Measurements from ENCODE around the gene HINT3.
"Not testable (repeated sequence)": the region's sequence is repeated elsewhere in the genome, so short reads cannot be mapped to it uniquely, and the experiment has no call there.

Gene HINT3

GRCh38 chr6:125926711-125927110 lies 29.9 kb upstream of the HINT3 start:
- no peak overlapping the region for H3K27ac Mint-ChIP-seq
- no peak overlapping the region for H3K4me3 Mint-ChIP-seq

GRCh38 chr6:125927761-125928160 lies 28.8 kb upstream of the HINT3 start:
- Mint-ChIP-seq H3K27me3 (ENCODE audit: low read depth) (no peaks in the 10 kb centered on the region), H3K9me3 (peaks cover 6% of the 10 kb centered on the region), H3K4me3 (no peak overlapping the region), H3K36me3 (ENCODE audit: low read depth) (peaks cover 52% of the 10 kb centered on the region), H3K27ac (no peak overlapping the region), H3K4me1 (ENCODE audit: low read depth) (peaks cover 41% of the 10 kb centered on the region)

More at GRCh38 chr6:125926711-125927110, 29.9 kb upstream of the HINT3 start:
- peaks cover 56% of the 10 kb centered on the region for H3K36me3 Mint-ChIP-seq (ENCODE audit: low read depth)
- peaks cover 4% of the 10 kb centered on the region for H3K9me3 Mint-ChIP-seq
- peaks cover 40% of the 10 kb centered on the region for H3K4me1 Mint-ChIP-seq (ENCODE audit: low read depth)
- no peaks in the 10 kb centered on the region for H3K27me3 Mint-ChIP-seq (ENCODE audit: low read depth)

DNA sequence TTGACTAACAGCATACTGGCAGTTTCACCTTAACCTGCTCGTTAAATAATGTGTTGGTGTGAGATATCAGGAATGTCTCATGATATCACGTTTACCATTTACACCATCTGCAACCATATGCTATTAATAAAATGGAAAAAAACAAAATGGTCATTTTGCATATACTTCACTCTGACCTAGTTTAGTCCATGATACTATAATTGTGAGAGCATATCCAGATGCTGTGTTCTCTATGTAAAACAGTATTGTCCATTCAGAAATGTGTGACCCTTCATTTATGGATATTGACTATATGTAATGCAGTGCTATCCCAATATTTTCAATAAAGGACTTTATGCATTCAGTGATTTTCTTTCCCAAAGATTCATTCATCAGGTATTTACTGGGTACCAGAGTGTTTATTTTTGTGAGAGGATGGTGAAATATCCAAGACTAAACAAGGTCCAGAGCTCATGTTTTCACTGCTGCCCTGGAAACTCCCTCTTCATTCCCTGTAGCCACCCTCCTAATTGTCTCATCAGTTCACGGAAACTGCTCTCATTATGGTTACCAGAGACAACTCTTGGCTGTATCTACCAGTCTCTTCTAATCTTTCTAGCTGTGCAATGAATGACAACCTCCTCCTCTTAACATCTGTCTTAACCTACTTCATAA lies 25.7 kb upstream of the HINT3 start:
- H3K4me3 Mint-ChIP-seq: no peak overlapping the region
- H3K27ac Mint-ChIP-seq: peak overlapping the region; percentile 33
- peaks cover 18% of the 10 kb centered on the region for H3K4me1 Mint-ChIP-seq (ENCODE audit: low read depth)
- peaks cover 37% of the 10 kb centered on the region for H3K36me3 Mint-ChIP-seq (ENCODE audit: low read depth)
- peaks cover 11% of the 10 kb centered on the region for H3K9me3 Mint-ChIP-seq
- H3K27me3 Mint-ChIP-seq (ENCODE audit: low read depth): no peaks in the 10 kb centered on the region

DNA sequence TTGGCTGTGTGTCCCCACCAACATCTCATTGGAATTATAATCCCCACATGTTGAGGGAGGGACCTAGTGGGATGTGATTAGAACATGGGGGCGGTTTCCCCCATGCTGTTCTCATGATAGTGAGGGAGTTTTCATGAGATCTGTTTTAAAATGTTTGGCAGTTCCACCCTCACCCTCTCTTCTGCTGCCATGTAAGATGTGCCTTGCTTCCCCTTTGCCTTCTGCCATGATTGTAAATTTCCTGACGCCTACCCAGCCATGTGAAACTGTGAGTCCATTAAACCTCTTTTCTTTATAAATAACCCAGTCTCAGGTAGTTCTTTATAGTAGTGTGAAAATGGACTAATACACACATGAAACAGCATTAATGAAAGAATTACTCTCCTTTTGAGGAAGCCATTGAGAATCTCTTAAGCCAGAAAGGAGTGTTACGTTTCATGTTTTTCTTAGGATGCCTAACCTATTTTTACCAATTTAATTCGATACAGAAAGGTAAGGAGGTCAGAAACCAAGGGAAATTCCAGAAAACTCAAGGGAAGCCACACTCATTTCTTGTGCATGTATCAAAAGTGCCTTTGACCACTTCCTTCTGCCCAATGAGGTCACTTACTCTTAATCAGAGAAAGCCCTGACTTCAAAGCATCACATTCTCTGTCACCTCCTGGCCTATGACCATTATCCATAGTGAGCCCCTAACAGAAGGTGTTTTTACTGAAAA lies 24.7 kb upstream of the HINT3 start:
- Mint-ChIP-seq H3K4me1 (ENCODE audit: low read depth) (peaks cover 15% of the 10 kb centered on the region), H3K36me3 (ENCODE audit: low read depth) (peaks cover 32% of the 10 kb centered on the region), H3K4me3 (no peak overlapping the region), H3K9me3 (peaks cover 11% of the 10 kb centered on the region), H3K27me3 (ENCODE audit: low read depth) (no peaks in the 10 kb centered on the region), H3K27ac (peak overlapping the region; percentile 65)

GRCh38 chr6:125932451-125932795 lies 24.1 kb upstream of the HINT3 start:
- Mint-ChIP-seq H3K27ac (no peak overlapping the region), H3K4me3 (no peak overlapping the region), H3K4me1 (ENCODE audit: low read depth) (peaks cover 15% of the 10 kb centered on the region), H3K36me3 (ENCODE audit: low read depth) (peaks cover 31% of the 10 kb centered on the region), H3K27me3 (ENCODE audit: low read depth) (no peaks in the 10 kb centered on the region), H3K9me3 (peaks cover 11% of the 10 kb centered on the region)

GRCh38 chr6:125935520-125935919 lies 21.1 kb upstream of the HINT3 start:
- not testable (repeated sequence) for H3K4me3 Mint-ChIP-seq; H3K27ac Mint-ChIP-seq; H3K27me3 Mint-ChIP-seq (ENCODE audit: low read depth)
- Mint-ChIP-seq H3K9me3 (peaks cover 11% of the 10 kb centered on the region), H3K4me1 (ENCODE audit: low read depth) (peaks cover 25% of the 10 kb centered on the region), H3K36me3 (ENCODE audit: low read depth) (peaks cover 18% of the 10 kb centered on the region)

DNA sequence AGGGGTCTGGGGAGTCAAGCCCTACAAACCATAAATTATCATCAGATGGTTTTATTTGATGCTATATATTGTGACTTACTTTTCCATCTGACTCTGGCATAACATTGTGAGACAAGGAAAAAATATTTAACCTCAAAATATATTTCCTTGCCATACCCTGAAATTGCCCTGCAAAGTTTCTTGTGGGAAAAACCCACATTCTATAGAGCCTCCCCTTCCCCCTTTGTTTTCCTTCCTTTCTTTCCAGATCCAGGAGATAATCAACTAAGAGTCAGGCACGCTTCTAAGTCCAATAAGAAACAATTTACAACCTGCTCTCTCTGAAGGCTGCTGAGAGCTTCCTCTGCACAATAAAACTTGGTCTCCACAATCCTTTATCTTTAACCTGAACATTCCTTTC lies 17.5 kb upstream of the HINT3 start:
- Mint-ChIP-seq H3K4me1 (ENCODE audit: low read depth) (peaks cover 16% of the 10 kb centered on the region), H3K36me3 (ENCODE audit: low read depth) (no peaks in the 10 kb centered on the region), H3K9me3 (peaks cover 5% of the 10 kb centered on the region), H3K27ac (no peak overlapping the region), H3K4me3 (no peak overlapping the region), H3K27me3 (ENCODE audit: low read depth) (no peaks in the 10 kb centered on the region)

GRCh38 chr6:125939791-125940190 lies 16.8 kb upstream of the HINT3 start:
- Mint-ChIP-seq H3K4me3 (no peak overlapping the region), H3K4me1 (ENCODE audit: low read depth) (peaks cover 18% of the 10 kb centered on the region), H3K9me3 (peaks cover 5% of the 10 kb centered on the region), H3K27ac (peak overlapping the region; percentile 43), H3K36me3 (ENCODE audit: low read depth) (no peaks in the 10 kb centered on the region), H3K27me3 (ENCODE audit: low read depth) (no peaks in the 10 kb centered on the region)

DNA sequence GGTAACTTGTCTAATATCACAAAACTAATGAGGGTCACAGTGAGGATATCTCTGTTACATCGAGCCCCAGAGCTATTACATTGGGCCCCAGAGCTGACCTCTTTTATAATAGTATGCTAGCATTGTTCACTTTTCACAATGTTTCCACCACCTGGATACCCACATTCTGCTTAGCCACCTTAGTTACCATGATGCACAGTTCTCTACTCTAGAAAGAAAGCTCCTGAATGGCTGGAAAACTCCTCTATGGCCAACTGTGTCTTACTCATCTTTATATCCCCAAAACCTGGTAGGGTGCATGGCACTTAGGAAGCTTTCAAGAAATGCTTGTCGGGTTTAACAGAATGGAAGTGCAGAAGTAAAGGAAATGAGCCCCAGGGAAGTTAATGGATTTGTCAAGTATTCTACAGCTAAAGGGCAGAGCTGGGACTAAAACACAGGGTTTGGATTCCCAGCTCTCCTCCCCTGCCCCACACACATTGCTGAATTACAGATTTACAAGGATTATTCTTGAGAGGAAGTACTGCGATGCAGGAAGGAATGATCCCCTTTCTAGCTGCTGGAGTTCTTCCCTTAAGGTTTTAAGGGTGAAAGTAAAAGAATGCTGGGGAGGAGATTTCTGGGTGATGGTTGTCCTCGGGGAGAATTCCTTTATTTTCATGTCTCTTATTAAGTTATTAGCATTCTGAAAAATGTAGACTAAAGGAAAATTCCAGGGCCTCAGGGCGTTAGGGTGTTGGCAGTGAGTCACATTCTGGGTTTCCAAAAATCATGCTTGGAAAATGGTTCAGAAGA lies 16.1 kb upstream of the HINT3 start:
- Mint-ChIP-seq H3K4me1 (ENCODE audit: low read depth) (peaks cover 18% of the 10 kb centered on the region), H3K9me3 (peaks cover 4% of the 10 kb centered on the region), H3K27ac (no peak overlapping the region), H3K36me3 (ENCODE audit: low read depth) (no peaks in the 10 kb centered on the region), H3K27me3 (ENCODE audit: low read depth) (no peaks in the 10 kb centered on the region), H3K4me3 (no peak overlapping the region)

- Mint-ChIP-seq H3K4me3 (no peak overlapping the region), H3K27ac (no peak overlapping the region), H3K27me3 (ENCODE audit: low read depth) (no peaks in the 10 kb centered on the region), H3K36me3 (ENCODE audit: low read depth) (no peaks in the 10 kb centered on the region), H3K4me1 (ENCODE audit: low read depth) (peaks cover 22% of the 10 kb centered on the region), H3K9me3 (no peaks in the 10 kb centered on the region)
Measured at GRCh38 chr6:125942672-125943527, 13.7 kb upstream of the HINT3 start.

DNA sequence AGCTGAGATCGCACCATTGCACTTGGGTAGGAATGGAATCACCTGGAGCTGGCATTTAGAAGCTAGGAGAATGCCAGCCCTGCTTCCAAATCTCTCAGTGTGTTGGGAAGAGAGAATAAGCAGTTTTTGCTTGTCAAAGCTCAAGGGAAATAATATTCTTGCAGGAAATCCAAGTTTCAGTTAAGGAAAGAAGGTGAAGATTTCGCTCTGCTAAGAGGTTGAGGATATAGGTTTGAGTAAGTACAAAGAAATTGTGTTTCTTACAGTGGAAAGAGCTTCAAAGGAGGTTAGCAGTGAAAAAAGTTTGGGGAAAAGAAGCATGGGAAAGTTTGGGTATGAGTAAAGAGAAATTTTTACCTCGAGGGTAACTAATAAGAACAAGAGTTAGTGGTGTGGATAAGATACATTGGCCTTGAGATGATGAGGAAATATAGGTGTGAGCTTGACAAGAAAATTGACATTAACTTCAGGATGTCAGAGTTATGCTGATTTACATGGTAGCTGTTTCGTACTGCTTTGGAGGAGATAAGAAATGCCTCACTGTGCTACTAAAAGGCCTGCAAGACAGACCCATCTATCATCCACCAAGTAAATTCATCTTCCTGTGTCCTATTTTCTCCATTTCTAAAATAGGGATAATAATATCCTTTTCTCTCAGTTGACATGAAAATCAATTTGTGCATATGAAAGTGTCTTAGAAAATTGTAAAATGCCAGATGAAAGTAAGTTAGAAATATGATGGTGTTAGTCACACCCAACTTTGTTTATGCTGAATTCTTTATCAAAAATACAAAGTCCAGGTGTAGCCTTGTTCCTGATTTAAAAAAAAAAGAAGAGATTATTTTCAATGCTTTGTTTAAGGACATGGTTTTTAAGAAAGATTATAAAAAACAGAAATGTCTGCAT lies 12.8 kb upstream of the HINT3 start:
- Mint-ChIP-seq H3K4me3 (no peak overlapping the region), H3K36me3 (ENCODE audit: low read depth) (no peaks in the 10 kb centered on the region), H3K9me3 (no peaks in the 10 kb centered on the region), H3K27ac (no peak overlapping the region), H3K27me3 (ENCODE audit: low read depth) (no peaks in the 10 kb centered on the region), H3K4me1 (ENCODE audit: low read depth) (peaks cover 22% of the 10 kb centered on the region)

DNA sequence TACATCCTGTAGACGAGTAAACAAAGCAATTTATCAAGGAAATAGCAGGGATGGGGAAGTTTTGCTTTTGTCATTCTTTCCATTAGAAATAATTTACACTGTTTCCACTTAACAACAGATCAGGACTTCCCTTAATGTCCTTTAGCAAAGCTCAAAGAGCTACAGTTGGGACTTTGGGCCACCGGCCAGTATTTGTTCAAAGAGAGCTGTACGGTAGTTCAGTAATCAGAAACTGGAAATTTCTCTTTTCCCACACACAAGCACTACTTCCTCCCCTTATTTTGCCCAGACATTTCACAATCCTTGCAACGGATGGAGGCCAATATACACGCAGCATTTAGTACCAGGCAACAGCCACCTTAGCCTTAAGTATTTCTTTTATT lies 12.1 kb upstream of the HINT3 start:
- H3K4me1 Mint-ChIP-seq (ENCODE audit: low read depth): peaks cover 17% of the 10 kb centered on the region
- H3K27me3 Mint-ChIP-seq (ENCODE audit: low read depth): no peaks in the 10 kb centered on the region
- H3K4me3 Mint-ChIP-seq: no peak overlapping the region
- H3K9me3 Mint-ChIP-seq: no peaks in the 10 kb centered on the region
- no peaks in the 10 kb centered on the region for H3K36me3 Mint-ChIP-seq (ENCODE audit: low read depth)
- H3K27ac Mint-ChIP-seq: no peak overlapping the region

DNA sequence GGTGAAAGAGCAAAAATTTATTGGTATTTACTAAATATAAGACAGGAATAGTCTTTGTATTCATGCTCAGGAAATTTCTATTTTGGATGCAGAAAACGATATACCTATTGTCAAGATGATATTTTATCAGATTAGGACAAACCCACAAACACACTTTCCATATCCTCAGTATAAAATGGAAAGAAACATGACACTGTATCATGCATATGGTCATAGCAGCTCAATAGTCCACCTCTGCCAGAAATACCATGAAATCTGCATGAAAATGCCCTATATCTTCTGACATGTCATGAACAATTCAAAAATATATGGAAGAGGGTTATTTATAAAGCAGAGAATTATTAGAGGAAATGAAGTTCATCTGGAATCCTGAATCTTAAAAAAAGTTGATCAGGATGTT lies 11.7 kb upstream of the HINT3 start:
- Mint-ChIP-seq H3K9me3 (no peaks in the 10 kb centered on the region), H3K27ac (no peak overlapping the region), H3K4me1 (ENCODE audit: low read depth) (peaks cover 13% of the 10 kb centered on the region), H3K4me3 (no peak overlapping the region), H3K27me3 (ENCODE audit: low read depth) (no peaks in the 10 kb centered on the region), H3K36me3 (ENCODE audit: low read depth) (no peaks in the 10 kb centered on the region)
